Spinal cord (tissue), 10 donors: ENCODE results near the gene GAB1. TPM values are rescaled to one million over a fixed set of nuclear protein-coding genes. Genes with fewer than 3 reads are reported as not detected.
A peak's percentile ranks its signal among the peaks of the same experiment; 100 is the strongest.

Experiments
- DNase-seq, 6 donors: peaks; one replicate each; pipeline versions ENCODE4 v3.0.0 to v3.0.0-alpha.2; 2013 to 2015; ENCODE audit warnings: low spot score in 6 of 6, low read depth in 4 of 6
- H3K27ac ChIP-seq: one replicate; pipeline ENCODE4 v1.5.1; 2013; ENCODE audit warnings: low read depth, low read length, control low read depth
- H3K27me3 ChIP-seq: one replicate; pipeline ENCODE4 v1.6.1; 2013; ENCODE audit warnings: low read length; ENCODE audit not compliant: control insufficient read depth, insufficient read depth
- H3K36me3 ChIP-seq: one replicate; pipeline ENCODE4 v1.6.1; 2013; ENCODE audit warnings: low read length; ENCODE audit not compliant: control insufficient read depth, insufficient read depth
- H3K4me1 ChIP-seq: one replicate; pipeline ENCODE4 v1.6.1; 2013; ENCODE audit warnings: low read length; ENCODE audit not compliant: control insufficient read depth, insufficient read depth
- H3K4me3 ChIP-seq: one replicate; pipeline ENCODE4 v1.5.1; 2013; ENCODE audit warnings: low read depth, low read length, control low read depth
- H3K9me3 ChIP-seq: one replicate; pipeline ENCODE4 v1.6.1; 2013; ENCODE audit warnings: low read length; ENCODE audit not compliant: control insufficient read depth, insufficient read depth
- WGBS: methylation state at CpG from one replicate; pipeline ENCODE4 v1.1.5; 2013; ENCODE audit warnings: missing lambda C conversion rate; ENCODE audit not compliant: insufficient coverage; 5-methylcytosine and 5-hydroxymethylcytosine counted together
- polyA plus RNA-seq, 2 donors: library from polyadenylated mRNA; unstranded; fragments of 120-200 nt; gene quantifications; one replicate each; pipeline ENCODE4 v1.2.1, GENCODE V29; 2013; ENCODE audit not compliant: insufficient read length in 2 of 2
- total RNA-seq, 2 donors: library from RNA; depleted of rRNA in 1 of 2; stranded (reverse); fragments of 120-200 nt in 1 of 2; fragments of >200 nt in 1 of 2; gene quantifications; one replicate each; pipeline versions ENCODE4 v1.2.3 to v1.2.4, GENCODE V29; 2013 to 2014
- donor health status: healthy.

Gene GAB1
- total and polyA plus RNA-seq, 4 donors, result 38.6 to 81.6 (median 63.1) TPM

DNA sequence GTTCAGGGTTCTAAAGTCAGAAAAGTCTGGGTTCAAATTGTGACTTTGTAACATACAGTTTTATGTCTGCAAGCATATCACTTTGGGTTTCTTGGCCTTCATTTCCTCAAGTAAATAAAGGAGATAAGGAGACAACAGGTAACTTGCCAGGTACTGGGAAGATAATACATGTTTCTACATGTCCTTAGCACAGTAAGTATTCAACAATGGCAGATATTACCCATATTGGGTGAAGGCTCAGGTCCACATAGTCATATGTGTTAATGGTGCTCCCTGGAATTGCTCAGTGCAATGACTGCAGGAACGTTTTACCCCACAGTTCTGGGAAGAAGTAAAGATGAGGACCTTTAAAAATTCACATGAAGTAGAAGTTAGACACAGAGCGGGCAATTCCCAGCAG, 35.8 kb upstream of the GAB1 start:
- Histone ChIP-seq H3K27me3 (no peaks in the 10 kb centered on the region), H3K36me3 (no peaks in the 10 kb centered on the region), H3K9me3 (no peaks in the 10 kb centered on the region), H3K27ac (no peak overlapping the region), H3K4me1 (no peaks in the 10 kb centered on the region), H3K4me3 (no peak overlapping the region)
- DNase-seq, result no peak
- 100% methylated on average over 1 of the region's 2 CpGs for WGBS

DNA sequence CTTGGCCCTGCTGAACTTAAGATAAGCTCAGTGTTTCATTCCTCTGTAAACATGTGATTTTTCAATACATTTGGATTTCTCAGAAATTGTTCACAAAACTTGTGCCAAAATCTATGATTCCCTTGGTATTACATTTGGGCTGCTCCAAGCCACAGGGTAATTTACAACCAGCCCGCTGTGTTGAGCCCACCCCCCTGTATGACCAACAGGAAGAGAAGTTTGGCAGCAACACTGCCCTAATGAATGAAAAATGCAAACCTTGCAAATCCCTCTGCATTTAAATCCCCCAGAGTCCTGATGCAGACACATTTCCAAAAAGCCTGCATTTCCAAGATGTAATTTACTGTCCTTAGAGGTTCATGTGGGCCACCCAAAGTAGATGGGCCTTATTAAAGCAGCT, 34.1 kb upstream of the GAB1 start:
- peak in 1 of 6 donors; percentile 31 for DNase-seq
- H3K9me3 ChIP-seq, result no peaks in the 10 kb centered on the region
- WGBS, result 50% methylated on average over 1 of the region's 1 CpG
- no peaks in the 10 kb centered on the region for H3K27me3 ChIP-seq
- no peaks in the 10 kb centered on the region for H3K4me1 ChIP-seq
- no peak overlapping the region for H3K4me3 ChIP-seq
- no peak overlapping the region for H3K27ac ChIP-seq
- H3K36me3 ChIP-seq, result no peaks in the 10 kb centered on the region

DNA sequence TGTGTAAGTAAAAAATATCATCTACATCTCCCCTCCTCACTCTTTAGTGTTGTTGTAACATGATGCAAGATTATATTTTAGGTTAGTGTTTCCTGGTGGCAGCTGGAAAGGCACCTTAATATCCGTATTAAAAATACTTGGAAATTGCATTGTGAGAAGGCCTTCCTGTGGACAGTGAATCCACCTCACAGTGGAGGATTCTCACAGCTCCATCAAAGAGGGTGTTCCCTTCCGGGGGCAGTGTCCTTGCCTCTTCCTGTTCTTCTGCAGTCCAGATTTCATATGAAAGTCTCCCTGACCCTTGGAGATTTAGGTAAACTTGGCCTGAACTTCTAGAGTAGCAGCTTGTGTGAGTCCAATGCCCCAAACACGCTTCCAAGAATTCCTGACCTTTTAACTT, 29.9 kb upstream of the GAB1 start:
- WGBS, result 100% methylated on average over 1 of the region's 3 CpGs
- Histone ChIP-seq H3K27me3 (no peaks in the 10 kb centered on the region), H3K4me1 (no peaks in the 10 kb centered on the region), H3K4me3 (no peak overlapping the region), H3K27ac (no peak overlapping the region), H3K36me3 (no peaks in the 10 kb centered on the region), H3K9me3 (no peaks in the 10 kb centered on the region)
- no peak for DNase-seq

DNA sequence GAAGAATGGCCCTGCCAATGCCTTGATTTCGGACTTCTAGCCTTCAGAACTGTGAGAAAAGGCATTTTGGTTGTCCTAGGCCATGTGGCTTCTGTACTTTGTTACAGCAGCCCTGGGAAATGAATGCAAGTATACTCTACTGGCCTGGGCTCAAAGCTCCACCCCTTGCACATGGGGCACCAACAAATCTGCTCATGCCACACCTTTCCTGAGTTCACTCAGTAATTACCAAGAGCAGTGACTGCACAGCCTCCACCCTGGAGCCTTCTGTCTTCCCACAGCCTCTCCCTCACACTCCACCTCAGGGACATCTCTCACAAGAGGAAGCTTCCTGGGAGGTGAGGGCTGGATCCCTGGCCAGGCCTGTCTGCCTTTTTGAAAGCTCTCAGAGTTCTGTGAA, 29.1 kb upstream of the GAB1 start:
- no peaks in the 10 kb centered on the region for H3K9me3 ChIP-seq
- no peak overlapping the region for H3K4me3 ChIP-seq
- H3K27ac ChIP-seq, result no peak overlapping the region
- no peak for DNase-seq
- H3K4me1 ChIP-seq, result no peaks in the 10 kb centered on the region
- no peaks in the 10 kb centered on the region for H3K36me3 ChIP-seq
- 100% methylated on average over 1 of the region's 1 CpG for WGBS
- H3K27me3 ChIP-seq, result no peaks in the 10 kb centered on the region

DNA sequence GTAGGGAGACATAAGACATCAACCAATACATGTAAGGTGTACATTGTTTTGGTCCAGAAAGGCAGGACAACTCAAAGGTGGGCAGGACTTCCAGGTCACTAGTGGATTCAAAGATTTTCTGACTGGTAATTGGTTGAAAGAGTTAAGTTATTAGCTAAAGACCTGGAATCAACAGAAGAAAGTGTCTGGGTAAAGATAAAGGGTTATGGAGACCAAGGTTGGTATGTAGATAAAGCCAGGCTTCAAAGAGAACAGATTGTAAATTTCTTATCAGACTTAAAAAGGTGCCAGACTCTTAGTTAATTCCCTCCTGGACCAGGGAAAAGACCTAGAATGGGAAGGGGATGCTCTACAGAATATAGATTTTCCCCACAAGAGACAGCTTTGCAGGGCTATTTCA, 28.3 kb upstream of the GAB1 start:
- DNase-seq, result no peak
- Histone ChIP-seq H3K9me3 (no peaks in the 10 kb centered on the region), H3K4me3 (no peak overlapping the region), H3K4me1 (no peaks in the 10 kb centered on the region), H3K27ac (no peak overlapping the region), H3K27me3 (no peaks in the 10 kb centered on the region), H3K36me3 (no peaks in the 10 kb centered on the region)

DNA sequence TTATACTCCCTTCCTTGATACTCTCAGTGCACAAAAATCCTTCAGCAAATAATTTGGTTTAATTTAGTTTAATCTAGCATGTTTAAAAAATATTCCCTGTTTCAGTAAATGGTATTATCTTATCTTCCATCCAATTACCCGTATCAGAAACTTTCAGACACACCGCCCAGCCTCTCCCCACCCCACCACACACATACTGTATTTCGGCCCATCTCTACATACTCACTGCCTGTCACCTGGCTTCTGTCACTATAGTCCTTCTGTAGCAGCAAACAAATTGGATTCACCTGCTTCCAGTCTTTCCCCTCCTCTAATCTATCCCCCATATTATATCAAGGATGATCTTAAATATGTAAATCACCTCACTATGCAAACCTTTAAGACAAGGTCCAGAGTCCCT, 24.8 kb upstream of the GAB1 start:
- no peak for DNase-seq
- H3K4me1 ChIP-seq, result no peaks in the 10 kb centered on the region
- no peak overlapping the region for H3K4me3 ChIP-seq
- WGBS, result 84% methylated on average over 3 of the region's 3 CpGs
- no peaks in the 10 kb centered on the region for H3K27me3 ChIP-seq
- H3K9me3 ChIP-seq, result no peaks in the 10 kb centered on the region
- H3K27ac ChIP-seq, result no peak overlapping the region
- no peaks in the 10 kb centered on the region for H3K36me3 ChIP-seq

DNA sequence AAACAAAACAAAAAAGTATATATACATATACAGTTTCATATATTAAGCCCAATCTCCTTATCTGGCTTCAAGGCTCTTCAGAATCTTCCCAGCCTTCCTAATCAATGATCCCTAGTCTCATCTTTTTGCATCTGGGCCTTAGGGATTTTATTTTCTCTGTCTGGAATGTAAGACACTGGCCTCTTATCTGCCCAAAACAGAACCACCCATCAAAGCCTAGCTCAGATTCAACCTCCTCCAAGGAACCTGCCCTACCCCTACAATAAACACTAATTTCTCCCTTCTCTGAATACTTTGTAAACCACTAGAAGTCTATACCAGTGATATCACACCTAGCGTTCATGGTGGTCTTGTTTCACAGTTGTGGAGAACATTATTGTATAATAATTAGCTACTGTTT, 23.2 kb upstream of the GAB1 start:
- Histone ChIP-seq H3K27me3 (no peaks in the 10 kb centered on the region), H3K36me3 (no peaks in the 10 kb centered on the region), H3K4me3 (no peak overlapping the region), H3K4me1 (no peaks in the 10 kb centered on the region), H3K27ac (no peak overlapping the region), H3K9me3 (no peaks in the 10 kb centered on the region)
- WGBS, result no CpG with 5 or more reads among the region's 1 CpG
- DNase-seq, result no peak

DNA sequence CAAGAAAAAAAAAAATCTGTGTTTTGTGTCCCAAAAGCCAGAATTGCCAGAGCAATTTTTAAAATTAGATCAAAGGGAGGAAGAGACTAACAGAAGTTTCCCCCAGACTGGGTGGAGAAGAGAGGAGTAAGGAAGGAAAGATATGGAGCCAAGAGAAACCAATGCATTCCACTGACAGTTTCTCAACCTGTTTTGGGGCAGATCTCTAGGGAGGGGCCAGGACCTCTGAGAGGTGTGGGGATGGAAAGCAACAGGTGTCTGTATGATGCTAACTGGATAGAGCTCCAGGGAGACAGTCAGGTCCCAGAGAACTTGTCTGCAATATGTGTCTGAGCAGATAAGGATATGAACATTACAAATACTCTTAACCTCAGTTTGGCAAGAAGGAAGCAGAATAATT, 22.7 kb upstream of the GAB1 start:
- no peak overlapping the region for H3K4me3 ChIP-seq
- no peaks in the 10 kb centered on the region for H3K4me1 ChIP-seq
- H3K36me3 ChIP-seq, result no peaks in the 10 kb centered on the region
- no peak overlapping the region for H3K27ac ChIP-seq
- DNase-seq, result no peak
- no peaks in the 10 kb centered on the region for H3K9me3 ChIP-seq
- no peaks in the 10 kb centered on the region for H3K27me3 ChIP-seq

DNA sequence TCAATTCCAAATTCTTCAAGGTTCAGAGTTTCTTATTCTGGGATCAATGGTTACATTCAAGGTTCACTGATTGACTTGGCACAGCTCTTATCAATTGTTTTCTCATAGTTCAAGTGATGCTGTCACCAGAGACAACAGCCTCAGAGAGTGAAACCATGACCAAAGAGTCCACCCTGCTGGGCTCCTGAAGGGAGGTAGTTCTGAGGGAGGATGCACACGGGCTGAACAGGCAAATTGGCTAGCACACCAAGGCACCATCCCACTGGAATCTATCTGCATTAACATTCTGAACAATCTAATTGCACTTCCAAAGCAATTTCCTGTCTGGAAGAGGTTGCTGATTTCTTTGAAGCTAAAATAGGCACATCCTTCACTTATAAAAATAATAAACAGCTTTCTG, 16.6 kb upstream of the GAB1 start:
- DNase-seq, result no peak
- H3K27me3 ChIP-seq, result no peaks in the 10 kb centered on the region
- H3K4me3 ChIP-seq, result no peak overlapping the region
- no peaks in the 10 kb centered on the region for H3K9me3 ChIP-seq
- peak overlapping the region; percentile 52 for H3K27ac ChIP-seq
- no peaks in the 10 kb centered on the region for H3K36me3 ChIP-seq
- 0% methylated on average over 1 of the region's 1 CpG for WGBS
- no peaks in the 10 kb centered on the region for H3K4me1 ChIP-seq

DNA sequence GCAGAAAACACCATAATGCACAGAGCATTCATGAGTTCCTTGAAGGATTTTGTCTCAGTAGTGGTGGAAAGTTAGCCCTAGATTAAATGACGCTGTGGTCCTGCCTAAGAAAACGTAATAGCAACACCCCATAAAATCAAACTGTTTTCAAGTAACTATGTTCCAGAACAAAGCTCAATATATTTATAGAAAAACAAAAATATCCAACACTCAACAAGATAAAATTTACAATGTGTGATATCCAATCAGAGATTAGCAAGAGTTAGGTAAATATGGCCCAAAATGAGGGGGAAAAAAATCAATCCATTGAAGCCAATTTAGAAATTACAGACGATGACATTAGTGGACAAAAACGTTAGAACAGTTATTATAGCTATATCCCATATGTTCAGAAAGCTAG, 9.9 kb upstream of the GAB1 start:
- H3K4me1 ChIP-seq, result no peaks in the 10 kb centered on the region
- H3K27me3 ChIP-seq, result no peaks in the 10 kb centered on the region
- no peaks in the 10 kb centered on the region for H3K9me3 ChIP-seq
- H3K27ac ChIP-seq, result no peak overlapping the region
- no peak overlapping the region for H3K4me3 ChIP-seq
- no peaks in the 10 kb centered on the region for H3K36me3 ChIP-seq
- DNase-seq, result no peak
- no CpG with 5 or more reads among the region's 4 CpGs for WGBS

DNA sequence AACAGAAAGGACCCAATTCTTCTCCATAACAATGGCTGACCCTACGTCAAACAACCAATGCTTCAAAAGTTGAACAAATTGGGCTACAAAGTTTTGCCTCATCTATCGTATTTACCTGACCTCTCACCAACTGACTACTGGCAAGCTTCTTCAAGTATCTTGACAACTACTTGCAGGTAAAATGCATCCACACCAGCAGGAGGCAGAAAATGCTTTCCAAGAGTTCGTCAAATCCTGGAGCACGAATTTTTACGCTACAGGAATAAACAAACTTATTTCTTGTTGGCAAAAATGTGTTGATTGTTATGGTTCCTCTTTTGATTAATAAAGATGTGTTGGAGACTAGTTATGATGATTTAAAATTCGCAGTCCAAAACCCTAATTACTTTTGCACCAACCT, 6.7 kb upstream of the GAB1 start:
- no peak overlapping the region for H3K4me3 ChIP-seq
- H3K36me3 ChIP-seq, result no peaks in the 10 kb centered on the region
- no peak overlapping the region for H3K27ac ChIP-seq
- H3K27me3 ChIP-seq, result no peaks in the 10 kb centered on the region
- H3K4me1 ChIP-seq, result peaks cover under 1% of the 10 kb centered on the region
- H3K9me3 ChIP-seq, result no peaks in the 10 kb centered on the region
- no peak for DNase-seq
- WGBS, result 88% methylated on average over 2 of the region's 6 CpGs
